Endodermal cell (in vitro differentiated cells): ENCODE measurements around the gene LRP3. TPM values are rescaled to one million over a fixed set of nuclear protein-coding genes. Genes with fewer than 3 reads are reported as not detected.
A peak's percentile ranks its signal among the peaks of the same experiment; 100 is the strongest.

Experiments
- DNase-seq: peaks from one replicate; pipeline ENCODE4 v3.0.0-alpha.2; 2017
- H3K27ac ChIP-seq: 2 replicates; pipeline ENCODE4 v1.5.1; 2013; ENCODE audit warnings: mild to moderate bottlenecking, low read depth, low read length, moderate library complexity
- H3K27me3 ChIP-seq: 2 replicates; pipeline ENCODE4 v1.6.1; 2013; ENCODE audit warnings: mild to moderate bottlenecking, low read length, moderate library complexity; ENCODE audit not compliant: insufficient read depth, control insufficient read depth, poor library complexity, severe bottlenecking
- H3K36me3 ChIP-seq: 2 replicates; pipeline ENCODE4 v1.7.0; 2013; ENCODE audit warnings: mild to moderate bottlenecking, low read length, moderate library complexity; ENCODE audit not compliant: control insufficient read depth, insufficient read depth
- H3K4me1 ChIP-seq: one replicate; pipeline ENCODE4 v1.7.0; 2013; ENCODE audit warnings: low read length; ENCODE audit not compliant: control insufficient read depth, insufficient read depth
- H3K4me3 ChIP-seq: 2 replicates; pipeline ENCODE4 v1.5.1; 2013; ENCODE audit warnings: mild to moderate bottlenecking, low read length, moderate library complexity
- H3K9ac ChIP-seq: 2 replicates; pipeline ENCODE4 v1.6.1; 2013; ENCODE audit warnings: mild to moderate bottlenecking, low read length, moderate library complexity; ENCODE audit not compliant: poor library complexity, severe bottlenecking; ENCODE audit errors: extremely low read depth
- H3K9me3 ChIP-seq: 2 replicates; pipeline ENCODE4 v1.6.1; 2013; ENCODE audit warnings: mild to moderate bottlenecking, low read length, moderate library complexity; ENCODE audit not compliant: control insufficient read depth
- H3K27ac Mint-ChIP-seq: 2 replicates; pipeline ENCODE4 v1.8.0; 2020; ENCODE audit warnings: mixed read lengths
- H3K27me3 Mint-ChIP-seq: 2 replicates; pipeline ENCODE4 v1.8.0; 2021; ENCODE audit warnings: mild to moderate bottlenecking, mixed read lengths; ENCODE audit not compliant: insufficient read depth
- H3K36me3 Mint-ChIP-seq: 2 replicates; pipeline ENCODE4 v1.8.0; 2020; ENCODE audit warnings: low read depth, mixed read lengths
- H3K4me1 Mint-ChIP-seq: 2 replicates; pipeline ENCODE4 v1.8.0; 2020; ENCODE audit warnings: mixed read lengths
- H3K4me3 Mint-ChIP-seq: 2 replicates; pipeline ENCODE4 v1.8.0; 2020; ENCODE audit warnings: mild to moderate bottlenecking, moderate library complexity, mixed read lengths
- H3K9me3 Mint-ChIP-seq: 2 replicates; pipeline ENCODE4 v1.8.0; 2020; ENCODE audit warnings: mild to moderate bottlenecking, mixed read lengths
- WGBS, 2 experiments: methylation state at CpG; one replicate each; pipeline versions ENCODE4 v1.1.5 to v1.1.7; 2013; ENCODE audit warnings: missing lambda C conversion rate in 2 of 2, mixed read lengths in 1 of 2; ENCODE audit not compliant: insufficient coverage in 1 of 2, insufficient read length in 1 of 2; 5-methylcytosine and 5-hydroxymethylcytosine counted together
- total RNA-seq, 2 donors: library from RNA; stranded (reverse); fragmentation: NEBNext Ultra II Directional in 1 of 2; extraction: Animal tissue kit (Norgen Biotek cat#: 25700) in 1 of 2; gene quantifications; 2 replicates in 1 of 2; 3 replicates in 1 of 2; pipeline ENCODE4 v1.2.1, GENCODE V29; 2021
- TF ChIP-seq, protein P1 (sequence below): fragments of 200-600 bp; sonication (generic); conservative IDR thresholded peaks from 2 replicates; pipeline ENCODE4 v1.5.0; 2021; ENCODE audit warnings: antibody characterized with exemption, mild to moderate bottlenecking

The LRP3 gene
- total RNA-seq, 2 donors from 2014 or later, result 21.2 to 34.4 TPM

GRCh38 chr19:33217881-33218280 lies 23.8 kb downstream of the LRP3 start:
- Histone ChIP-seq H3K36me3 (no peaks in the 10 kb centered on the region), H3K4me1 (no peaks in the 10 kb centered on the region), H3K9ac (no peak overlapping the region), H3K4me3 (no peak overlapping the region), H3K27me3 (peaks cover 15% of the 10 kb centered on the region), H3K9me3 (no peaks in the 10 kb centered on the region), H3K27ac (no peak overlapping the region)
- no peak for DNase-seq
- no peaks in the 10 kb centered on the region for H3K9me3 Mint-ChIP-seq
- TF ChIP-seq, protein P1, sequence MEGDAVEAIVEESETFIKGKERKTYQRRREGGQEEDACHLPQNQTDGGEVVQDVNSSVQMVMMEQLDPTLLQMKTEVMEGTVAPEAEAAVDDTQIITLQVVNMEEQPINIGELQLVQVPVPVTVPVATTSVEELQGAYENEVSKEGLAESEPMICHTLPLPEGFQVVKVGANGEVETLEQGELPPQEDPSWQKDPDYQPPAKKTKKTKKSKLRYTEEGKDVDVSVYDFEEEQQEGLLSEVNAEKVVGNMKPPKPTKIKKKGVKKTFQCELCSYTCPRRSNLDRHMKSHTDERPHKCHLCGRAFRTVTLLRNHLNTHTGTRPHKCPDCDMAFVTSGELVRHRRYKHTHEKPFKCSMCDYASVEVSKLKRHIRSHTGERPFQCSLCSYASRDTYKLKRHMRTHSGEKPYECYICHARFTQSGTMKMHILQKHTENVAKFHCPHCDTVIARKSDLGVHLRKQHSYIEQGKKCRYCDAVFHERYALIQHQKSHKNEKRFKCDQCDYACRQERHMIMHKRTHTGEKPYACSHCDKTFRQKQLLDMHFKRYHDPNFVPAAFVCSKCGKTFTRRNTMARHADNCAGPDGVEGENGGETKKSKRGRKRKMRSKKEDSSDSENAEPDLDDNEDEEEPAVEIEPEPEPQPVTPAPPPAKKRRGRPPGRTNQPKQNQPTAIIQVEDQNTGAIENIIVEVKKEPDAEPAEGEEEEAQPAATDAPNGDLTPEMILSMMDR, result no peak
- H3K27ac Mint-ChIP-seq, result no peak overlapping the region
- no peak overlapping the region for H3K4me3 Mint-ChIP-seq
- peaks cover 2% of the 10 kb centered on the region for H3K4me1 Mint-ChIP-seq
- H3K27me3 Mint-ChIP-seq, result peaks cover 13% of the 10 kb centered on the region
- no peaks in the 10 kb centered on the region for H3K36me3 Mint-ChIP-seq
- 90 to 100% methylated on average over 5 to 8 of the region's 8 CpGs for WGBS, 2 experiments

DNA sequence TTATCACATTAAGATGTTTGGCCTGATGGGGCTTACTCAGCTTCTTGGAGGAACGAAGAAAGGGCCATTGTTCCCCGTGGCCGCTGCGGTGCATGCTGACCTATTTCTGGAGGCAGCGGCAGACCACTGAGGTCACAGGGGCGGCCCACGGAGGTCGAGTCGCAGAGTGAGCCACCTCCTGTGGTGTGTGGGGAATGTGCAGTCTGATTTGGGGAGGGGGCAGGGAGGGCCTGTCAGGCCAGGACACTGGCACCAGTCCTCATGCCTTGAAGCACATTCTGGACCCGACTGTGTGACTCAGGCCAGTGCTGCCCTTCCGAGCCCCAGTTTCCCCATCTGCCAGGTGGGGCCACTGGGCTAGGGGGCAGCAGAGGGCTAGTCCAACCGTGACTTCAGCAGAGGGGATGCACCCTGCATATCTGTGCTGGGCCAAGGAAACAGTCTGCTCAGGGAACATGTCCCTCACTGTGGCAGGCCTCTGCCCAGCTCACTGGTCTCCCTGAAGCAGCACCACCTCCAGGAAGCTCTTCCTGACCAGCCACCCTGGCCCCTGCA lies 25.2 kb downstream of the LRP3 start:
- Histone ChIP-seq H3K9me3 (no peaks in the 10 kb centered on the region), H3K36me3 (no peaks in the 10 kb centered on the region), H3K9ac (no peak overlapping the region), H3K27ac (no peak overlapping the region), H3K4me1 (no peaks in the 10 kb centered on the region), H3K4me3 (no peak overlapping the region), H3K27me3 (peaks cover 25% of the 10 kb centered on the region)
- peaks cover 27% of the 10 kb centered on the region for H3K27me3 Mint-ChIP-seq
- no peaks in the 10 kb centered on the region for H3K36me3 Mint-ChIP-seq
- TF ChIP-seq, protein P1, result peak; percentile 71
- H3K4me3 Mint-ChIP-seq, result no peak overlapping the region
- no peaks in the 10 kb centered on the region for H3K9me3 Mint-ChIP-seq
- peaks cover 2% of the 10 kb centered on the region for H3K4me1 Mint-ChIP-seq
- WGBS, 2 experiments, result 68 to 82% methylated on average over 6 to 12 of the region's 12 CpGs
- DNase-seq, result peak; percentile 81
- H3K27ac Mint-ChIP-seq, result peak overlapping the region; percentile 52

- H3K4me3 ChIP-seq, result no peak overlapping the region
- WGBS, 2 experiments, result 94 to 96% methylated on average over 17 to 18 of the region's 18 CpGs
Observed at GRCh38 chr19:33220115-33220514, 26.0 kb downstream of the LRP3 start.

More at GRCh38 chr19:33220115-33220514, 26.0 kb downstream of the LRP3 start:
- peaks cover 34% of the 10 kb centered on the region for H3K27me3 Mint-ChIP-seq
- H3K27me3 ChIP-seq, result peaks cover 33% of the 10 kb centered on the region
- H3K27ac Mint-ChIP-seq, result no peak overlapping the region
- no peaks in the 10 kb centered on the region for H3K36me3 ChIP-seq
- H3K4me1 ChIP-seq, result no peaks in the 10 kb centered on the region
- H3K9ac ChIP-seq, result no peak overlapping the region
- no peaks in the 10 kb centered on the region for H3K36me3 Mint-ChIP-seq
- TF ChIP-seq, protein P1, result no peak
- H3K4me3 Mint-ChIP-seq, result no peak overlapping the region
- H3K27ac ChIP-seq, result no peak overlapping the region
- no peaks in the 10 kb centered on the region for H3K9me3 Mint-ChIP-seq
- no peak for DNase-seq
- H3K9me3 ChIP-seq, result no peaks in the 10 kb centered on the region
- no peaks in the 10 kb centered on the region for H3K4me1 Mint-ChIP-seq
